Sigmoid colon (tissue), 7 donors: ENCODE measurements around the gene TMEM140. TPM values are rescaled to one million over a fixed set of nuclear protein-coding genes. Genes with fewer than 3 reads are reported as not detected.

Experiments
- DNase-seq: peaks from one replicate; pipeline ENCODE4 v3.0.0-alpha.2; 2019
- H3K27ac ChIP-seq, 4 donors: fragments of 200-600 bp; sonication (generic); one replicate each; pipeline ENCODE4 v1.5.1; 2016 to 2019; ENCODE audit warnings: mild to moderate bottlenecking in 1 of 4
- H3K27me3 ChIP-seq, 3 donors: fragments of 200-600 bp; sonication (generic); one replicate each; pipeline ENCODE4 v1.5.1; 2019; ENCODE audit warnings: mild to moderate bottlenecking in 1 of 3
- H3K36me3 ChIP-seq, 4 donors: fragments of 200-600 bp; sonication (generic); one replicate each; pipeline ENCODE4 v1.5.1; 2016 to 2019
- H3K4me1 ChIP-seq, 4 donors: fragments of 200-600 bp; sonication (generic); one replicate each; pipeline ENCODE4 v1.5.1; 2017 to 2019
- H3K4me3 ChIP-seq, 4 donors: fragments of 200-600 bp; sonication (generic); one replicate each; pipeline ENCODE4 v1.5.1; 2017 to 2019; ENCODE audit warnings: mild to moderate bottlenecking in 2 of 4, moderate library complexity in 1 of 4
- H3K9me3 ChIP-seq, 4 donors: fragments of 200-600 bp in 3 of 4; sonication (generic) in 3 of 4; one replicate each; pipeline versions ENCODE4 v1.5.1 to v1.6.1; 2013 to 2019
- CTCF ChIP-seq, 4 experiments: fragments of 450-650 bp in 3 of 4; fragments of 200-600 bp in 1 of 4; IDR thresholded peaks; one replicate each; pipeline ENCODE4 v1.5.1; 2016 to 2019; ENCODE audit warnings: antibody characterized with exemption in 4 of 4, mild to moderate bottlenecking in 3 of 4, moderate library complexity in 2 of 4
- EP300 ChIP-seq, 4 donors: sonication (generic); formaldehyde crosslinking; IDR thresholded peaks; one replicate each; pipeline ENCODE4 v1.6.1; 2017; ENCODE audit warnings: antibody characterized with exemption in 4 of 4
- POLR2A ChIP-seq, 2 donors: fragments of 450-650 bp; IDR thresholded peaks; one replicate each; pipeline ENCODE4 v1.6.1; 2016; ENCODE audit warnings: antibody characterized with exemption in 2 of 2, mild to moderate bottlenecking in 2 of 2, moderate library complexity in 2 of 2
- POLR2AphosphoS5 ChIP-seq, 4 donors: sonication (generic); formaldehyde crosslinking; IDR thresholded peaks; one replicate each; pipeline ENCODE4 v1.6.1; 2017; ENCODE audit warnings: antibody characterized with exemption in 4 of 4
- WGBS, 2 donors: extraction: QIAGEN DNeasy Blood & Tissue Kit; methylation state at CpG; one replicate each; pipeline ENCODE4 v1.1.7; 2013; 5-methylcytosine and 5-hydroxymethylcytosine counted together
- intact Hi-C: fragments of 100-400 bp; cut with DNase I; formaldehyde crosslinking; loops from one replicate; pipeline ENCODE4 v1.15.1; 2023
- polyA plus RNA-seq, 3 donors: library from polyadenylated mRNA; stranded (reverse); fragments of 200-250 nt; gene quantifications; one replicate each; pipeline ENCODE4 v1.2.3, GENCODE V29; 2013
- total RNA-seq, 4 donors: library from RNA; depleted of rRNA; stranded (reverse); fragments of >200 nt; gene quantifications; one replicate each; pipeline ENCODE4 v1.1.0, GENCODE V29; 2016
- donor health status: healthy with polysubstance abuse.
- donor health status: Bipolar disorder and iron deficiency.
- donor health status: healthy.

Gene TMEM140
- total and polyA plus RNA-seq, 7 donors, result 5.4 to 29.6 (median 18.3) TPM

DNA sequence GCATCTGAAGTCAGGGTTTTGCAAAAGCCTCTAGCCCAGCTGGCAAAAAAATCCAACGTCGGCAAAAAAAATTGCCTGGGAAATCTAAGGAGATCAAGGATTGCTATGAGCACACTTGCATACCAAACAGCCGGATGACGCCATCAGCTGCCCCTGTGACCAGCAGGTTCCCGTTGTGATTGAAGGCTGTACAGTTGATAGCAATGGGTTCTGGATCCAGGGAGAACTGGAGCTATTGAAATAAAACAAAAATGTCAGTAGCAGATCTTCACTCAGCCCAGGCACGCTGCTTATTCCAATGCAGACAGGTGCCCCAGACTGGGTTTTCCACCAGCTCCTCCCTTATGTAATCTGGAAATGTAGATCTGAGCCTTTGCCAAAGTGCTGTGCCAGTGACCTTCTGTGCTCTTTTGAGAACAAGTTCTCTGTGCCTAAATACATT, 41.4 kb downstream of the TMEM140 start:
- Histone ChIP-seq H3K9me3 (no peaks in the 10 kb centered on the region), H3K4me1 (no peaks in the 10 kb centered on the region), H3K27ac (peak overlapping the region in 1 of 4 donors; percentile 10), H3K27me3 (no peaks in the 10 kb centered on the region), H3K4me3 (no peak overlapping the region), H3K36me3 (peaks cover 31 to 84% (median 48%) of the 10 kb centered on the region in 4 donors)
- WGBS, 2 donors, result 95 to 96% methylated on average over 6 of the region's 6 CpGs
- TF ChIP-seq EP300 (IDR thresholded peaks at IDR 0.05), result no peak
- intact Hi-C loops, result no loop called here
- DNase-seq, result no peak

GRCh38 chr7:135189961-135190360, 42.1 kb downstream of the TMEM140 start:
- intact Hi-C loops, result no loop called here
- H3K4me3 ChIP-seq, result no peak overlapping the region
- H3K9me3 ChIP-seq, result no peaks in the 10 kb centered on the region
- TF ChIP-seq POLR2AphosphoS5 (IDR thresholded peaks at IDR 0.05), result no peak
- TF ChIP-seq POLR2A (IDR thresholded peaks at IDR 0.05), result no peak
- no peak for TF ChIP-seq EP300 (IDR thresholded peaks at IDR 0.05)
- no peak for TF ChIP-seq CTCF (IDR thresholded peaks at IDR 0.05)
- no peak for DNase-seq
- peak overlapping the region in 1 of 4 donors; percentile 10 for H3K27ac ChIP-seq
- no peaks in the 10 kb centered on the region for H3K27me3 ChIP-seq
- WGBS, 2 donors, result 94 to 96% methylated on average over 4 of the region's 4 CpGs
- no peaks in the 10 kb centered on the region for H3K4me1 ChIP-seq
- H3K36me3 ChIP-seq, result peaks cover 31 to 84% (median 46%) of the 10 kb centered on the region in 4 donors

GRCh38 chr7:135190703-135191102, 42.8 kb downstream of the TMEM140 start:
- Histone ChIP-seq H3K4me1 (no peaks in the 10 kb centered on the region), H3K27ac (no peak overlapping the region), H3K36me3 (peaks cover 31 to 84% (median 41%) of the 10 kb centered on the region in 4 donors), H3K4me3 (no peak overlapping the region), H3K27me3 (no peaks in the 10 kb centered on the region), H3K9me3 (no peaks in the 10 kb centered on the region)
- intact Hi-C loops, result no loop called here
- TF ChIP-seq POLR2A (IDR thresholded peaks at IDR 0.05), result no peak
- TF ChIP-seq EP300 (IDR thresholded peaks at IDR 0.05), result no peak
- TF ChIP-seq CTCF (IDR thresholded peaks at IDR 0.05), result no peak
- TF ChIP-seq POLR2AphosphoS5 (IDR thresholded peaks at IDR 0.05), result no peak
- DNase-seq, result no peak

GRCh38 chr7:135192914-135193536, 45.2 kb downstream of the TMEM140 start:
- WGBS, 2 donors, result 93 to 95% methylated on average over 11 of the region's 11 CpGs
- H3K9me3 ChIP-seq, result no peaks in the 10 kb centered on the region
- peaks cover 24 to 84% (median 50%) of the 10 kb centered on the region in 4 donors for H3K36me3 ChIP-seq
- peak overlapping the region in 1 of 4 donors; percentile 81 for H3K27ac ChIP-seq
- no peaks in the 10 kb centered on the region for H3K4me1 ChIP-seq
- no peak overlapping the region for H3K4me3 ChIP-seq
- TF ChIP-seq EP300 (IDR thresholded peaks at IDR 0.05), result no peak
- TF ChIP-seq POLR2AphosphoS5 (IDR thresholded peaks at IDR 0.05), result no peak
- TF ChIP-seq CTCF (IDR thresholded peaks at IDR 0.05), result no peak
- TF ChIP-seq POLR2A (IDR thresholded peaks at IDR 0.05), result no peak
- no peaks in the 10 kb centered on the region for H3K27me3 ChIP-seq
- intact Hi-C loops, result no loop called here
- no peak for DNase-seq

GRCh38 chr7:135193615-135194081, 45.8 kb downstream of the TMEM140 start:
- Histone ChIP-seq H3K9me3 (no peaks in the 10 kb centered on the region), H3K27me3 (no peaks in the 10 kb centered on the region), H3K4me3 (no peak overlapping the region), H3K27ac (peak overlapping the region in 1 of 4 donors; percentile 81), H3K36me3 (peaks cover 20 to 84% (median 46%) of the 10 kb centered on the region in 4 donors), H3K4me1 (no peaks in the 10 kb centered on the region)
- intact Hi-C loops, result no loop called here
- WGBS, 2 donors, result 94 to 96% methylated on average over 10 of the region's 10 CpGs
- DNase-seq, result no peak
- TF ChIP-seq POLR2A (IDR thresholded peaks at IDR 0.05) (no peak), CTCF (IDR thresholded peaks at IDR 0.05) (no peak), POLR2AphosphoS5 (IDR thresholded peaks at IDR 0.05) (no peak), EP300 (IDR thresholded peaks at IDR 0.05) (no peak)
